Glomerular visceral epithelial cell (primary cell): Measurements from ENCODE around the gene NOP14.
"Not testable (repeated sequence)": the region's sequence is repeated elsewhere in the genome, so short reads cannot be mapped to it uniquely, and the experiment has no call there.

ENCODE experiments used
- DNase-seq: peaks from one replicate; pipeline ENCODE4 v3.0.0-alpha.2; 2016; ENCODE audit errors: extremely low spot score

The NOP14 gene

DNA sequence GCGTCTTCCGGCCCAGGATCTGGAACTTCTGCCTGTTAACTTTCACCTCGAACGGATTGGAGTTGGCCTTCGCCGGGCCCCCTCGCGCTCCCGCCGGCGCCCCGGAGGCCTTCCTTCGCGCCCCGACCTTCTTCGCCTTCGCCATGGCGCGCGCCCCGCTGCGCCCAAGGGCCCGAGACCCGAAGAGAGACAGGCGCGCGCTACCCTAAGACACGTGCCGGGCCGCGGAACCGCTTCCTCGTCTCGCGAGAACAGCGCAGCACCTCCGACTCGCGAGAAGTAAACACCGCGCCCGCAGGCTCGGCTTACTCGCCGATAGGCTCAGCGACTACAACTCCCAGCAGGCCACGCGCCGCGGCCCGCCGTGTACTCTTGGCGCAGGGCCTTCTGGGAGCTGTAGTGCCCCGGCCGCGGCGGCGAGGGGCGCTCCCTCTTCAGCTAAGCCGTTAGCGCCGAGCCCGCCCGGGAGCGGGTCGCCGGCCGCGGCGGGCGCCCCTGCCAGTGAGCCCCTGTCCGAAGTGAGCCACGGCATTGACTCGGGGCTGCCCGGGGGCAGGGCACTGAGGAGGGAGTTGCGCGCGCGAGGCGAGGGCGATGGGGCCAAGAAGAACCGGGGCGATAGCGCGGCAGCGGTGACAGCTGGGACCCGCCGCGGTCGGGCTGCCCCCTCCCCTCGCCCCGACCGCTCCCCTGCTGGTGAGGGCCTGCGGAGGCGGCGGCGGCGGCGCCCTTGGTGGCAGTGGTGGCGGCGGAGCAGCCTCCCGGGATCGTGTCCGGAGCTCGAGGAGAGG lies at the start of gene NOP14, which contains the start of gene GRK4:
Gene NOP14 (minus strand): TSS at position 232 of the 791 bp plus-strand sequence. CDS start 87 bp downstream, at position 145.
Gene GRK4 (plus strand): TSS at position 397 of the 791 bp plus-strand sequence. CDS start 500 bp downstream, outside the sequence.
- DNase-seq: peak; percentile 98

DNA sequence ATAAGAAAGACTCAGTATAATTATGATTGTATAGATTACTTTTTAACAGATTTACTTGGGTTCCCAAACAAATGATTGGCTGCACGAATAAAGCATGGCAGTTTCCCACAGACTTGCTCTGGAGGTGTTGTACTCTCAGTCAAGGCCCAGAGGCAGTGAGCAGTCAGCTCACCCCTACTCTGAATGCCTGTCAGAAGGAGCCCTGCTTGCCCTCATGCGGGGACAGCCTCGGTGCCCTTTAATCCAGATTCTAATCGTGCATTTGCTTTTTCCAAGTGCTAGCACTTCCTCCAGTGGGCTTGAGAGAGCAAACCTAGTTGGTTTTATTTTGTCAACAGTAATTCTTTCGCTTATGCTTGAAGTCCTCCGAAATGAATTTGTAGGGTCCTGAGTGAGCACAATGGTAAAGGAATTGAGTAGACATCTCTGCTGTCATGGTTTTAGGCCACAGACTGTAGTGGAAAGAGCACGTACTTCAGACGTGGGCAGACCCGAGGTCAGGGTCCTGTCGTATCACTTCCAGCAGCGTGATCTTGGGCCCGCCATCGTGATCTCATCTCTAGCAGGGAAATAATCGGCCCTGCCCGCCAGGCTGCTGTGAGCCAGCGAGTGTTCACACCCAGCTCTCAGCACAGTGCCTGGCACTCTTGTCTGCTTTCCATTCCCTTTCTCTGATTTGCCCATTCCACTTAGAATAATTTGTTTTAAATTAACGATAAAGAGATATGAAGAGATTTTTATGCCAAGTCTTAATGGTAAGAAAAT lies 48.4 kb upstream of the NOP14 start:
- no peak for DNase-seq

DNA sequence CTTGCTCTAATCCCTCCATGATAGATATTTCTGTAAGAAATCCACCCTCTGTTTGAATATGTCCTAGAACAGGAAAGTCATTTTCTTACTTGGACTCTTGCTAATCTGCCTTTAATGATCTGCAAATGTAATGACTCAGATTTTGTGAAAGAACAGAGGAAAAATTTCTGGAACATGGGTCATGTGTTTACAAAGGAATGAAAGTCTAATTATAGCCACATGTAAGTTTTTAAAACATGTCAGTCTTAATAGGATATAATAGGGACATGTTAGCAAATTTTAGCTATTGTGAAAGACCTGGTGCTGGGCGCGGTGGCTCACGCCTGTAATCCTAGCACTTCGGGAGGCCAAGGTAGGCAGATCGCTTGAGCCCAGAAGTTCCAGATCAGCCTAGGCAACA lies 47.8 kb upstream of the NOP14 start:
- DNase-seq: no peak

DNA sequence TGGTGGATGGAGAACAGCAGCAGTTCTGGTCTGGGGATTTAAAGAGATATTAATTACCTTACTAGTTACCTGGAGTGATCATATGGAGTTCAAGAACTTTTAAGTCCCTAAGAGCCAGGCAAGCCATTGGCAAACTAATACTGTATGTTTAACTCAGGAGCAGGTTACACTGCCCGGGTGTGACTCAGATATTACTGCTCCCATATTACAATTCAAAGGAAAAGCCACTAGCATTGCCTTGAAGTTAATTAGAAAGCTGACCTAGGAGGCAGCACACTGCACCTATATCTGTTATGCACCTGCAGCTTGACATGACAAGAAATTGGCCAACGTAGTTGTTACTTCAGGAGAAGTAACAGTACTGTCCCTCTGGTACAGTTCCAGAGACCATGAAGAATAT lies 47.4 kb upstream of the NOP14 start:
- no peak for DNase-seq

DNA sequence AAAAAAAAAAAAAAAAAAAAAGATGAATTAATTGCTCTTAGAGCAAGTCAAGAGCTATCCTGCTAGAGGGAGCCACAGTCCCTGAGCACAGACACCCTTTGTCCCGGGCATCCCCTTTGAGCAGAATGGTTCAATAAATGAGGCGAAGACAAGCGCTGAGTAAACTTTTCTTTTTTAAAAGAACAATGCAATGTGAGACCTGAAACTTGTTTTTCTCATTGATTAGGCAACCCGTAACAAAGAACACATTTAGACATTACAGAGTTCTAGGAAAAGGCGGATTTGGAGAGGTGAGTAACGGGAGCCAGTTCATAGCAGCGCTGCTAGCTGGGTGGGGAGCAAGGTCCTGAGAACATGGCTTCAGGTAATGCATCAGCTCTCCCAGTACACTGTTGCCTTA lies 46.2 kb upstream of the NOP14 start:
- DNase-seq: no peak

DNA sequence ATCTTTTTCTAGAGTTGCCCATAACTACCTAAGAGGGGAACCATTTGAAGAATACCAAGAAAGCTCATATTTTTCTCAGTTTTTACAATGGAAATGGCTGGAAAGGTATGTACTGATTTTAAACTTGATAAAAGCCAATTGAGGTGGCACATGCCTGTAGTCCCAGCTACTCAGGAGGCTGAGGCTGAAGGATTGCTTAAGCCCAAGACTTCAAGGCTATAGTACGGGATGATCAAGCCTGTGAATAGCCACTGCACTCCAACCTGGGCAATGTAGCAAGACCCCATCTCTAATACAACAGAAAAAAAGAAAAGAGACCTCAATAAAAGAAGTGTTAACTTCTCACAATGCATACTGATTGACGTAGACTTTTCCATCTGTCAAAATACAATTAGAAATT lies 44.5 kb upstream of the NOP14 start:
- DNase-seq: no peak

DNA sequence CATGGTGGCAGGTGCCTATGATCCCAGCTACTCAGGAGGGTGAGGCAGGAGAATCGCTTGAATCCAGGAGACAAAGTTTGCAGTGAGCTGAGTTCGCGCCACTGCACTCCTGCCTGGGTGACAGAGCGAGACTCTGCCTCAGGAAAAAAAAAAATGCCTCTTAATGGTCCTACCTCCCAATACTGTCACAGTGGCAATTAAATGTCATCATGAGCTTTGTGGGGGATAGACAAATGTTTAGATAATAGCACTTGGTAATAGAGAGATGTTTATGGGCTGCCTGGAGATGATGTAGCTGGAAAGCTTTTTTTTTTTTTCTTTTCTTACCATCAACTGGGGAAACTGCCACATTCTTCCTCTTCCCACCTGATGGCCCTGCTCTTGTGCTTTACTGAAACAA lies 33.2 kb upstream of the NOP14 start:
- DNase-seq: no peak

DNA sequence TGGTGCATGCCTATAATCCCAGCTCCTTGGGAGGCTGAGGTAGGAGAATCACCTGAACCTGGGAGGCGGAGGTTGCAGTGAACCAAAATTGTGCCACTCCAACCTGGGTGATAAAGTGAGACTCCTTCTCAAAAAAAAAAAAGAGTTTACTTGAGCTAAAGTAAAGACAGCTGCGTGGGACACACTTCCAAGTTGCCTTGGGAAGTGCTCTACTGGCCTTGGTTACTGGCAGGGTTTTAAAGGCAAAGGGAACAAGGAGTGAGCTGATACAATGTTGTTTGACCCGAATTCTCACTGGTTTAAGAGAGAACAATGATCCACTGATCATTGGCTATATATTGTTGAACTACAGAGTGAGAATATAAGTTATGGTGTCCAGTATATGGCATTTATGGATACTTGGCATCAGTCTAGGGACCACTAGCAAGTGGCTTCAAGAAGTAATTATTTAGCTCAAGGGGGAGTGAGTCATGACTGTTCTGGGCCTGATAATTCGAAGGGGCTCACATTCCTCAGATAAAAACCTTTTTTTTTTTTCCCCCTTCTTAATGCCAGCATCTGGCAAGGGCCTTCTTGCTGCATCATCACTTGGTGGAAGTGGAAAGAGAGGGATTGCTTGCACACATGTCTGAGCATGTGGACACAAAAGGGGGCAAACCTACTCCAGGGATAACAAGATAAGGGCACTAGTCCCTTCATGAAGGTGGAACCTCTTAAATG lies 32.5 kb upstream of the NOP14 start:
- DNase-seq: no peak

DNA sequence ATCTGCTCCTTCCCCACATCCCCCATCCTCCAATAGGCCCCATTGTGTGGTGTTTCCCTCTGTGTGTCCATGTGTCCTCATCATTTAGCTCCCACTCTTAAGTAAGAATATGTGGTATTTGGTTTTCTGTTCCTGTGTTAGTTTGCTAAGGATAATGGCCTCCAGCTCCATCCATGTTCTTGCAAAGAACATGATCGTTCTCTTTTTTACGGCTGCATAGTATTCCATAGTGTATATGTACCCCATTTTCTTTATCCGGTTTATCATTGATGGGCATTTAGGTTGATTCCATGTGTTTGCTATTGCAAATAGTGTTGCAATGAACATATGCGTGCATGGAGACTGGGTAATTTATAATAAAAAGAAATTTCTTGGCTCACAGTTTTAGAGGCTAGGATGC lies 31.7 kb upstream of the NOP14 start:
- no peak for DNase-seq

DNA sequence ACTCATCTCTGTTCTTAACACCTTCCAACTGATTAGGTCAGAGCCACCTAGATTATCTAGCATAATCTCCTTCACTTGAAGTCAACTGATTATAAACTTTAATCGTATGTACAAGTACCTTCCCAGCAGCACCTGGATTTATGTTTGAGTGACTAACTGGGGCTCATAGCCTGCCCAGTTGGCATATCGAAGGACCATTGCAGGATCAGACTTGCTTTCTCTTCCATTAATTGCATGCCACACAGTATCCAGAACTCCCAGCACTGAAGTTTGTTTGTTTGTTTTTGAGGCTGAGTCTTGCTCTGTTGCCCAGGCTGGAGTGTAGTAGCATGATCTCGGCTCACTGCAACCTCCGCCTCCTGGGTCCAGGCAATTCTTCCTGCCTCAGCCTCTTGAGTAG lies 28.0 kb upstream of the NOP14 start:
- no peak for DNase-seq

DNA sequence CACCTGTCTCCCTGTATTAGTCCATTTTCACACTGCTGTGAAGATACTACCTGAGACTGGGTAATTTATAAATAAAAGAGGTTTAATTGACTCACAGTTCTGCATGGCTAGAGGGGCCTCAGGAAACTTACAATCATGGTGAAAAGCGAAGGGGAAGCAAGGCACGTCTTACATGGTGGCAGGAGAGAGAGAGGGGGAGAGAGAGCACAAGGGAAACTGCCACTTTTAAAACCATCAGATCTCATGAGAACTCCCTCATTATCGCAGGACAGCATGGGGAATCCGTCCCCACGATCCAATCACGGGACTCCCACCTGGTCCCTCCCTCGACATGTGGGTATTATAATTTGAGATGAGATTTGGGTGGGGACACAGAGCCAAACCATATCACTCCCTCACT lies 20.5 kb upstream of the NOP14 start:
- not testable (repeated sequence) for DNase-seq

DNA sequence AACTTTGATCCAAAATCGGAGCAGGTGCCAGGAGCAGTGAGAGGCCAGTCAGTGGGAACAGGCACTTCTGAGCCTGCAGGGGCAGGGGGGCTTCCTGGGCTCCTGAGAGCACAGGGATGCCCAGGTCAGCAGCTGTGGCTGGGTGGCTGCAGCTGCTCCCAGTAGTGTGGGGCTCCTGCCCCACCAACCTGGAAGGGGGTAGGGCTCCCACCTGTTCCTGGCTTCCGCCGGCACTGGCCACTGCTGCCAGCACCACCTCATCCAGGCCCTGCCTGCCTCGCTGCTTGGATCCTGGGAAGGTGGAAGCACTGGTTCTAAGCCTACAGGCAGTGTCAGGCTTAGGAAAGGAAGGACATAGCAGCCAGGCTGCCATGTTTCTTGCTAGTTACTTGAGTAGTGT lies 18.8 kb upstream of the NOP14 start:
- DNase-seq: no peak

DNA sequence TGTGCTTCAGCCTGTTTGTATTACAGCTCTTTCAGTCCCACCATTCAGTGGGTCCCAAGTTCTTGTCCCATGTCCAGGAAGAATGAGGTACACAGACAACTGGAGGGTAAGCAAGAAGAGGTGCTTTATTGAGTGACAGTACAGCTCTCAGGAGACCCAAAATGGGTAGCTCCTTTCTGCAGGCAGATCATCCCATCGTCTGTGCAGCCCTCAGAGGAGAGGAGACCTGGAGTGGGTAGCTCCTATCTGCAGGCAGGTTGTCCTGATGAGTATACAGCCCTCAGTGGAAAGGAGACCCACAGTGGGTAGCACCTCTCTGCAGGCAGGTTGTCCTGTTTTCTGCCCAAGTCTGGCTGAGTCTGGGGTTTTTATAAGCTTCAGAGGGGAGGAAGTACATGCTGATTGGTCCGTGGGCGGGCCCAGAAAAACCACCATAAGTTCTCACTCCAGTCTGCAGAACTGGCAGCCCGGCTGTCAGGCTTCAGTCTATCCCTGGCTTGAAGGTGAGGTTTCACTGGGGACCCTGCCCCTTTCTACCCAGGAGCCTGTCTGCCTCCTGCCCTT lies 18.1 kb upstream of the NOP14 start:
- no peak for DNase-seq

DNA sequence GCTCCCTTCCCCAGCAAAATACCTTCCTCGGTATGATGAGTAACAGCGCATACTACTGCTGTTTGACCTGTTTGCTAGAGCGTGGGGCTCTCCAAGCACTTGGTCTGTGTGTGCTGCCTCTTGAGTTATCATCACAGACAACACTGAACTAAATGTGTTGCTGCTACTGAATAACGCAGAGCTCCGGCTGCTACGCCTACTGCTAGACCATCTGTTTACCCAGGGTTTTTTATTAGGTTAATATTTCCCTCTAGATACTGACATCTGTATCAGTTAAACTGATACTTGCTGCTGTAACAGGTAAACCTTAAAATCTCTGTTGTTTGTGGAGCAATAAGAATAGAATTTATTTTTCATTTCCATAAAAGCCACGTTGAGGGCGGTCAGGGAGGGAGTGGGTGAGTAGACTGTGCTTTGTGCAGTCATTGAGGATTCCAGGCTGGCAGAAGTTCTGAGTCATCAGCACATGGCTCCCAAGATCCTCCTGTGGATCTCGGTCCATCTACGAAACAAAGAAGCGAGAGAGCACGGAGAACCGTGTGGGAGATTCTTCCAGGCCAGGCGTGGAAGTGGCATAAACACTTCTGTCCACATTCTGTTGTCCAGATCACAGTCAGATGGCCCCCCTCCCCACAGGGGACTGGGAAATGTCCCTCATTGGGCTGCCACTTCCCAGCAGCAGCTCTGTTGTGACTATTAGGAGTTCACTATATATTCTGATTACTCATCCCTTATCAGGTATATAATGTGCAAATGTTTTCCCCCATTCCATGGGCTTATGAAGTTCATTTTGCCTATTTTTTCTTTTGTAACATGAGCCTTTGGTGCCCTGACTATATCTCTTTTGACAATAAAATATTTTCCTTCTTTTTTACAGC lies 14.2 kb upstream of the NOP14 start:
- DNase-seq: peak; percentile 20

DNA sequence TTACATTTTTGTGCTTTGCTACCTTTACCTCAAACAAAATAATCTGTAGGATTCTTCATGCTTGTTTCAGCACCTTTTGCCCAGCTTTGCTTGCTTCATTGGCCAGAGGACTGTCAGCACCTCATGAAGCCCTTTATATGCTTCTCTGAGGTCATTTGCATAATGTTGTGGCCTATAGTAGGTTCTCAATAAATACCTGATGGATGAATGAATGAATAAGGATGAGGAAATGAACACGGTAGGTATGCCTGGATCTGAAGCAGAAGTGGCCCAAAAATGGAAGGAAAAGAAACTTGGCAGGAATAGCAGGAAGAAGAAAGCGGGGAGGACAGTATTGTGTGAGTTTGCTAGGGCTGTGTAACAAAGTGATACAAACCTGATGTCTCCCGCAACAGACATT lies 8.1 kb upstream of the NOP14 start:
- DNase-seq: no peak

DNA sequence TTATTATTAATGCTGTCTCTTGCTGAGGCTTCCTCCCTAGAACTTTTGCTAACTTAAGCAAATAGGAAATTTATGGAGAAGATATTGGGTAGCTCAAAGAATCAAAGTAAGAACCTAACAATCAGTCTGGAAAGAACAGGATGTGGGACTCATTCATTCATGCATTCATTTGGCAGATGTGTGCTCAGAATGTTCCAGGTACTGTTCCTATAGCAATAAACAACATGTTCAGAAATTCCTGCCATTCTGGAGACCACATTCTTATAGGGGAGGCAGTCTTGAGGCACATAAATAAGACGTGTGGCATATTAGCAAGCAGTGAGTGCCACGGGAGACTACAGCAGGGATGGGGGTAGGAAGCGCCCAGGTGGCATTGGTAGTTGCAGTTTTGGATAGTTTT lies 5.2 kb upstream of the NOP14 start:
- peak; percentile 34 for DNase-seq

DNA sequence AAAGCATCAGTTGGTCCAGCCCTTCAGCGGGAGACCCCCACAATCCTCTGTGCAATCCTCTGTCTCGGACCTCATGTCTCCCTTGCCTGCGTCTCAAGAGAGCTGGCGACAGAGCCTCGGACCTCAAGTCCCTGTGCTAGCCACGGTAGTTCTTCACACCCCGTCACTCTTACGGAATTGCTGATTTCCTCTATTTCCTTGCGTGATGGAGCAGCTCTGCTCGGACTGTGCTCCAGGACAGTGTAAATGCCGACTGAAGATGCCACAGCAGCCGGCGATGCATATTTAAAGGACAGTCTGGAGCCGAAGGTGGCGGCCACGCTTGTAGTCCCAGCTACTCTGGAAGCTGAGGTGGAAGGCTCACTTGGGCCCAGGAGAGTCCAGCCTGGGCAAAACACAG lies 2.1 kb upstream of the NOP14 start:
- DNase-seq: no peak

DNA sequence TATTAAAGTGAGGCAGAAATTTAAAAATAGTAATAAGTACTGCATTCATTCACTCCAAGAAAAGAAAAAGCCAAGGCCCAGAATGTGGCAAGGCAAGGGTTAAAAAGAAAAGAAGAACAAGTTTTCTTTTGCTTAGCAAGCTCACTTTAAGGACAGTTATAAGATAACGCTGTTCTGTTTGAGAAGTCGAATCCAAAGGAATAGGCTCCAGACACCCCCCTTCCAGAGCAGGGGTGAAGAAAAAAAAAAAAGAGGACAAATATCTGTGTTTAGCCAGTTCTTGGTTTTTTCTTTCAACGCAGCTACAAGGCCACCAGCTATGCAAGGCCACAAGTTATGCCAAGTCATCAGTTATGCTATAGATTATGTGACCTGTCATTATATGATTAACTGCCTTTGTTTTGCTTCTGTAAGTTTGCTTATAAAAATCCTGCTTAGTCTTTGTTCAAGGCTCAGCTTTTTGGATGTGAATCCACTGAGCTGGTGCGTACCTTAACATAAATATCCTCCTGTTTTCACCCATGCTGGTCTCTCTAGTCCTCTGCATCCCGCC lies 1.6 kb upstream of the NOP14 start:
- no peak for DNase-seq

DNA sequence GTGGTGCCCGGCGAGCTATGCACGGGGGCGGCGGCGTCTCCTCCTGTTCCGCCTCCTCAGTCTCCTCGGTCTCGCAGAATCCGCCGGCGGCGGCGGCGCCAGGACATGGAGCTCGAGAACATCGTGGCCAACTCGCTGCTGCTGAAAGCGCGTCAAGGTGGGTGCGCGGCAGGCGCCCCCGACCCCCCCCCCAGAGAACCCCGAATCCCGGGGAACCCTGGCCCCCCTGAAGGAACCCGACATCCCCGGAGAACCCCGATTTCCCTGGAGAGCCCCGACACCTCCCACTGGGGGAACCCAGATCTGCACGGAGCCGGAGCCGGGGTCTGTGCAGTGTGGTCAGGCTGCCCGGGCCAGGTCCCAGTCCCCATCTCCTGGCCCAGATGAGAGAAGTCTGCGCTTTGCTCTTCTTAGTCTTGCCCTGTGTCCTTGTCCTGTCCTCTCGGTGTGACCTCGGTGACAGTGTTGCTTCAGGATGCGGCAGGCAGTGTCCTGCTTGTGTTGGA lies 813 bp upstream of the NOP14 start:
- DNase-seq: peak; percentile 51

DNA sequence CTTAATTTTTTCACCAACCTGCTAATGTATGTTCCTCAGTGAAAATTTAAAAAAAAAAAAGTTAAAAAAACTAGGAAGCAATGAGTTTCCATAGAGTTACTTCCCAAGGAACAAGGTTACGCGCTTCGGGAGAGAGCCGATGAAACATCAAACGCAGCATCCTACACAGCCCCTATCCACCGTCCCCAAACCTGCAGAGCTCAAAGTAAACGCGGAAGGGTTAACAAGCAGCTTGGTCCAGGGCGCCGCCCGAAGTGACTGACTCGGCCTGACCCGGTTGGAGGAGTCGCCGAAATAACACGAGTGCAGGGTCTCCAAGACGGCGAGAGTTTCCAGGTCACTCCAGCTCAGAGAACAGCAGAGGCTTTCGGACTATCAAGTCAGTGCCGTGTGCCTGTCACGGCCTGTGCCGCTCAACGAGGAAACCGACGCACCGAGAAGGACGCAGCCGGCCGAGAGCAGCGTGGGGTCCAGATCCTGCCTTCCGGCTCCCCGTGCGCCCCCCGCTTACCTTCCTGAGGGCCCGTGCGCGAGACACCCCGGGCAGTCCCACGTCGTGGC lies 512 bp downstream of the NOP14 start:
- DNase-seq: peak; percentile 54
